H9 (cell line): ENCODE results near the gene NUP58. TPM values are rescaled to one million over a fixed set of nuclear protein-coding genes. Genes with fewer than 3 reads are reported as not detected.

Experiments
- DNase-seq: peaks from one replicate; pipeline ENCODE4 v3.0.0-alpha.2; 2017
- H2AFZ ChIP-seq: one replicate; pipeline ENCODE4 v1.6.1; 2013; ENCODE audit warnings: mild to moderate bottlenecking, low read length, control low read depth, moderate library complexity
- H2AK5ac ChIP-seq: 2 replicates; pipeline ENCODE4 v1.6.1; 2013; ENCODE audit warnings: low read length, control low read depth, mixed read lengths; ENCODE audit not compliant: insufficient read length
- H2BK120ac ChIP-seq: one replicate; pipeline ENCODE4 v1.6.1; 2013; ENCODE audit warnings: low read depth, mild to moderate bottlenecking, low read length, control low read depth, inconsistent platforms; ENCODE audit not compliant: poor library complexity, severe bottlenecking
- H2BK12ac ChIP-seq: 2 replicates; pipeline ENCODE4 v1.6.1; 2013; ENCODE audit warnings: low read length, control low read depth, mixed read lengths, low read depth; ENCODE audit not compliant: insufficient read length
- H2BK15ac ChIP-seq: 2 replicates; pipeline ENCODE4 v1.6.1; 2013; ENCODE audit warnings: low read depth, low read length, control low read depth
- H2BK20ac ChIP-seq: one replicate; pipeline ENCODE4 v1.6.1; 2013; ENCODE audit warnings: low read depth, mild to moderate bottlenecking, low read length, control low read depth, inconsistent platforms; ENCODE audit not compliant: poor library complexity, severe bottlenecking
- H2BK5ac ChIP-seq: 2 replicates; pipeline ENCODE4 v1.6.1; 2013; ENCODE audit warnings: low read length, control low read depth, mixed read lengths; ENCODE audit not compliant: insufficient read length
- H3K14ac ChIP-seq: 2 replicates; pipeline ENCODE4 v1.6.1; 2013; ENCODE audit warnings: low read length, control low read depth; ENCODE audit not compliant: insufficient read depth
- H3K18ac ChIP-seq: 2 replicates; pipeline ENCODE4 v1.6.1; 2013; ENCODE audit warnings: low read depth, mild to moderate bottlenecking, mixed read lengths, low read length, control low read depth; ENCODE audit not compliant: insufficient read length
- H3K23ac ChIP-seq: 2 replicates; pipeline ENCODE4 v1.6.1; 2013; ENCODE audit warnings: low read length, control low read depth, mixed read lengths, low read depth; ENCODE audit not compliant: insufficient read length
- H3K23me2 ChIP-seq: 2 replicates; pipeline ENCODE4 v1.6.1; 2013; ENCODE audit warnings: low read depth, mild to moderate bottlenecking, mixed read lengths, low read length, control low read depth; ENCODE audit not compliant: insufficient read length, poor library complexity, severe bottlenecking
- H3K27ac ChIP-seq: 2 replicates; pipeline ENCODE4 v1.5.1; 2013; ENCODE audit warnings: low read length, control low read depth, mixed read lengths, low read depth; ENCODE audit not compliant: insufficient read length
- H3K27me3 ChIP-seq: 2 replicates; pipeline ENCODE4 v1.6.1; 2013; ENCODE audit warnings: low read length, control low read depth, inconsistent platforms; ENCODE audit not compliant: insufficient read depth
- H3K4ac ChIP-seq: 2 replicates; pipeline ENCODE4 v1.6.1; 2013; ENCODE audit warnings: low read depth, mild to moderate bottlenecking, control low read depth, inconsistent platforms, low read length, moderate library complexity
- H3K4me1 ChIP-seq: 2 replicates; pipeline ENCODE4 v1.6.1; 2013; ENCODE audit warnings: low read length, control low read depth, inconsistent platforms; ENCODE audit not compliant: insufficient read depth
- H3K4me2 ChIP-seq: 2 replicates; pipeline ENCODE4 v1.6.1; 2013; ENCODE audit warnings: low read length, control low read depth, mixed read lengths; ENCODE audit not compliant: insufficient read length, insufficient read depth
- H3K56ac ChIP-seq: 2 replicates; pipeline ENCODE4 v1.6.1; 2013; ENCODE audit warnings: low read depth, mild to moderate bottlenecking, mixed read lengths, low read length, control low read depth; ENCODE audit not compliant: insufficient read length
- H3K79me1 ChIP-seq: 2 replicates; pipeline ENCODE4 v1.6.1; 2013; ENCODE audit warnings: low read depth, mild to moderate bottlenecking, moderate library complexity, low read length, control low read depth, inconsistent platforms; ENCODE audit not compliant: insufficient read depth, poor library complexity, severe bottlenecking
- H3K79me2 ChIP-seq: 2 replicates; pipeline ENCODE4 v1.6.1; 2013; ENCODE audit warnings: low read length, control low read depth, inconsistent platforms; ENCODE audit not compliant: insufficient read depth
- H3K9ac ChIP-seq: 2 replicates; pipeline ENCODE4 v1.6.1; 2013; ENCODE audit warnings: low read length, control low read depth, mixed read lengths; ENCODE audit not compliant: insufficient read length; ENCODE audit errors: extremely low read depth
- H3K9me3 ChIP-seq: one replicate; pipeline ENCODE4 v1.6.1; 2013; ENCODE audit warnings: low read depth, low read length, inconsistent platforms; ENCODE audit not compliant: control insufficient read depth
- H3T11ph ChIP-seq: one replicate; pipeline ENCODE4 v1.6.1; 2013; ENCODE audit warnings: mild to moderate bottlenecking, low read length, control low read depth, inconsistent platforms
- H4K20me1 ChIP-seq: one replicate; pipeline ENCODE4 v1.6.1; 2013; ENCODE audit not compliant: control insufficient read depth, insufficient read length, insufficient read depth
- H4K5ac ChIP-seq: 2 replicates; pipeline ENCODE4 v1.6.1; 2013; ENCODE audit warnings: low read depth, mild to moderate bottlenecking, mixed read lengths, low read length, control low read depth; ENCODE audit not compliant: insufficient read length
- H4K8ac ChIP-seq: replicated peaks from 2 replicates; pipeline ENCODE4 v1.6.1; 2013; ENCODE audit warnings: low read length, control low read depth, mixed read lengths, low read depth; ENCODE audit not compliant: insufficient read length
- H4K91ac ChIP-seq: 2 replicates; pipeline ENCODE4 v1.6.1; 2013; ENCODE audit warnings: low read depth, mild to moderate bottlenecking, moderate library complexity, mixed read lengths, low read length, control low read depth; ENCODE audit not compliant: insufficient read length
- H3K27ac Mint-ChIP-seq, 3 experiments: 2 replicates in 2 of 3; 3 replicates in 1 of 3; pipeline ENCODE4 v1.8.0; 2020 to 2021; ENCODE audit warnings: mixed read lengths in 3 of 3, mild to moderate bottlenecking in 1 of 3, moderate library complexity in 1 of 3
- H3K27me3 Mint-ChIP-seq: 2 replicates; pipeline ENCODE4 v1.8.0; 2021; ENCODE audit warnings: low read depth, mild to moderate bottlenecking, moderate library complexity, mixed read lengths
- H3K36me3 Mint-ChIP-seq, 3 experiments: 2 replicates in 2 of 3; 3 replicates in 1 of 3; pipeline ENCODE4 v1.8.0; 2020 to 2021; ENCODE audit warnings: low read depth in 3 of 3, mixed read lengths in 3 of 3; ENCODE audit not compliant: insufficient read depth in 1 of 3
- H3K4me1 Mint-ChIP-seq, 2 experiments: 2 replicates each; pipeline ENCODE4 v1.8.0; 2020; ENCODE audit warnings: mixed read lengths in 2 of 2
- H3K4me3 Mint-ChIP-seq, 2 experiments: 2 replicates in 1 of 2; 3 replicates in 1 of 2; pipeline ENCODE4 v1.8.0; 2020 to 2021; ENCODE audit warnings: mild to moderate bottlenecking in 2 of 2, mixed read lengths in 2 of 2, moderate library complexity in 1 of 2
- H3K9me3 Mint-ChIP-seq, 2 experiments: 2 replicates in 1 of 2; 3 replicates in 1 of 2; pipeline ENCODE4 v1.8.0; 2020; ENCODE audit warnings: mild to moderate bottlenecking in 2 of 2, mixed read lengths in 2 of 2, moderate library complexity in 1 of 2
- WGBS: extraction: QIAGEN DNeasy Blood & Tissue Kit; methylation state at CpG from one replicate; pipeline ENCODE4 v1.1.7; 2013; ENCODE audit warnings: missing lambda C conversion rate, low lambda C conversion rate, mixed read lengths; ENCODE audit not compliant: insufficient read length; ENCODE audit errors: extremely low coverage; 5-methylcytosine and 5-hydroxymethylcytosine counted together
- total RNA-seq: library from RNA; stranded (reverse); gene quantifications from 2 replicates; pipeline ENCODE4 v1.2.1, GENCODE V29; 2021
- TF ChIP-seq, protein P1 (sequence below): fragments of 200-600 bp; sonication (generic); conservative IDR thresholded peaks from 3 replicates; pipeline ENCODE4 v1.8.0; 2021; ENCODE audit warnings: antibody characterized with exemption, mild to moderate bottlenecking

Gene NUP58
- total RNA-seq, 1 experiment from 2014 or later = 77.6 TPM

DNA sequence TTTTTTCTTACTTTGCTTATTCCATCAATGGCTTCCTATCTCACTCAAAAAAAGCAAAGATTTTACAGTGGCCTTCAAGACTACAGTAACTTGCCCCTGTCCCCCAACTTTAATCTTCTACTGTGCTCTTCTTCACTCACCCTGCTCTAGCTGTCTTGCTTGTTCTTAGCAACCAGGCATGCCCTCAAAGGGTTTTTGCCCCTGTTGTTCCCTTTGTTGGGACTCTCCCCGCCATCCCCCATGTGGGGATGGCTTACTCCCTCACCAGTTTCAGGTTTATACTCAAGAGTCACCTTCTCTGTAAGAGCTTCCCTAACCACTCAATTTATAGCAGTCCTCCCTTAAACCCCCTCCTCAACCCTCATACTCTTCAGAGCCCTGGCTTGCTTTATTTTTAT lies 19.5 kb upstream of the NUP58 start:
- Histone ChIP-seq H3K27ac (no peak overlapping the region), H4K8ac (no peak overlapping the region), H3K23me2 (peaks cover 5% of the 10 kb centered on the region), H4K5ac (no peak overlapping the region), H2BK20ac (no peak overlapping the region), H3K79me1 (no peaks in the 10 kb centered on the region), H2AFZ (no peak overlapping the region), H2AK5ac (no peak overlapping the region), H3K27me3 (no peaks in the 10 kb centered on the region), H4K91ac (no peak overlapping the region), H3K79me2 (no peaks in the 10 kb centered on the region), H3K4ac (no peak overlapping the region), H3K4me1 (no peaks in the 10 kb centered on the region; the same call in 1 of the 2 replicates), H2BK120ac (no peak overlapping the region), H3K18ac (no peak overlapping the region), H3K9ac (no peak overlapping the region), H3T11ph (no peak overlapping the region), H3K14ac (no peak overlapping the region), H3K9me3 (no peaks in the 10 kb centered on the region), H2BK12ac (no peak overlapping the region), H3K23ac (no peak overlapping the region), H4K20me1 (no peaks in the 10 kb centered on the region), H2BK15ac (no peak overlapping the region), H3K4me2 (no peak overlapping the region), H3K56ac (no peak overlapping the region), H2BK5ac (no peak overlapping the region)
- Mint-ChIP-seq H3K4me3 (no peak overlapping the region; a peak in 1 of 5 replicates), H3K9me3 (no peaks in the 10 kb centered on the region), H3K36me3 (no peaks in the 10 kb centered on the region), H3K27me3 (peaks cover 1% of the 10 kb centered on the region; the same call in 1 of the 2 replicates), H3K4me1 (peaks cover 13 to 19% of the 10 kb centered on the region in 2 experiments), H3K27ac (peak overlapping the region in 2 of 3 experiments; percentile 4 to 11; a peak in 2 of 7 replicates)
- no CpG with 5 or more reads among the region's 1 CpG for WGBS
- DNase-seq = no peak
- TF ChIP-seq, protein P1, sequence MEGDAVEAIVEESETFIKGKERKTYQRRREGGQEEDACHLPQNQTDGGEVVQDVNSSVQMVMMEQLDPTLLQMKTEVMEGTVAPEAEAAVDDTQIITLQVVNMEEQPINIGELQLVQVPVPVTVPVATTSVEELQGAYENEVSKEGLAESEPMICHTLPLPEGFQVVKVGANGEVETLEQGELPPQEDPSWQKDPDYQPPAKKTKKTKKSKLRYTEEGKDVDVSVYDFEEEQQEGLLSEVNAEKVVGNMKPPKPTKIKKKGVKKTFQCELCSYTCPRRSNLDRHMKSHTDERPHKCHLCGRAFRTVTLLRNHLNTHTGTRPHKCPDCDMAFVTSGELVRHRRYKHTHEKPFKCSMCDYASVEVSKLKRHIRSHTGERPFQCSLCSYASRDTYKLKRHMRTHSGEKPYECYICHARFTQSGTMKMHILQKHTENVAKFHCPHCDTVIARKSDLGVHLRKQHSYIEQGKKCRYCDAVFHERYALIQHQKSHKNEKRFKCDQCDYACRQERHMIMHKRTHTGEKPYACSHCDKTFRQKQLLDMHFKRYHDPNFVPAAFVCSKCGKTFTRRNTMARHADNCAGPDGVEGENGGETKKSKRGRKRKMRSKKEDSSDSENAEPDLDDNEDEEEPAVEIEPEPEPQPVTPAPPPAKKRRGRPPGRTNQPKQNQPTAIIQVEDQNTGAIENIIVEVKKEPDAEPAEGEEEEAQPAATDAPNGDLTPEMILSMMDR = no peak
